Stomach (tissue), 4 donors: ENCODE measurements around the gene WDR70.
"Not testable (repeated sequence)": the region's sequence is repeated elsewhere in the genome, so short reads cannot be mapped to it uniquely, and the experiment has no call there.

Source experiments
- CTCF ChIP-seq, 7 experiments: fragments of 450-650 bp in 4 of 7; fragments of 200-600 bp in 3 of 7; sonication (generic) in 3 of 7; IDR thresholded peaks; one replicate each; pipeline ENCODE4 v1.5.1; 2016 to 2019; ENCODE audit warnings: antibody characterized with exemption in 7 of 7, control low read depth in 2 of 7, mild to moderate bottlenecking in 1 of 7
- POLR2A ChIP-seq, 4 donors: fragments of 450-650 bp; IDR thresholded peaks; one replicate each; pipeline ENCODE4 v1.6.1; 2016; ENCODE audit warnings: antibody characterized with exemption in 4 of 4, control low read depth in 2 of 4, mild to moderate bottlenecking in 1 of 4, moderate library complexity in 1 of 4

GRCh38 chr5:37781409-37781808 is 402.3 kb downstream of the WDR70 start:
- TF ChIP-seq CTCF, POLR2A (IDR thresholded peaks at IDR 0.05): not testable (repeated sequence)
